RCC 7860 (cell line): ENCODE data around the gene DNM2.
"Not testable (repeated sequence)": the region's sequence is repeated elsewhere in the genome, so short reads cannot be mapped to it uniquely, and the experiment has no call there.

Source experiments
- DNase-seq: peaks from one replicate; pipeline ENCODE4 v3.0.0-alpha.2; 2015; ENCODE audit warnings: low spot score
- FAIRE-seq: peaks from 2 replicates; lab custom pipeline; 2012; peaks lifted over from hg19 to GRCh38; lab: Jason Lieb, UNC

Gene DNM2

GRCh38 chr19:10717356-10718204 is at the start of gene DNM2:
TSS of gene DNM2 (plus strand) at chr19:10718079. CDS start at chr19:10718243, 164 bp downstream.
- FAIRE-seq = peak; percentile 98
- peak; percentile 100 for DNase-seq

DNA sequence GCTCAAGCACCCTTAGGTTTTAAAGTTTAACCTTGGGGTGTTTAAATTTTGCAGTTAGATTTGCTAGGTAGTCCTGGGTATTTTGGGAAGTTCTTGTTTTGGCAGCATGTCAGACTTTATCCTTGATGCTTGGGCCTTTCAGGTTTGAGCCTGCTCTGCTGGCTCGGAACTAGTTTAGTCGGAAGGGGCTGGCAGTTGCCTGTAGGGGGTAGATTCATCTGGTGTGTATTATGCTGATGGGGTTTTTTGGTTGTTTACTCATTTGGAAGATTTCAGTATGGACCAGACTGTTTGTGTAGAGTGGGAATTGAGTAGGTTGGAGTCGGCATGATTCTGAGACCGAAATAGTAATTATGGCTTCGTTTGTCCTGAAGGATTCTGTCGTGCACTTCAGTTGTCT is 48.6 kb upstream of the DNM2 start:
- FAIRE-seq = no peak

GRCh38 chr19:10670182-10670581 is 47.7 kb upstream of the DNM2 start:
- no peak for FAIRE-seq
- no peak for DNase-seq

More for the DNA sequence above, 48.6 kb upstream of the DNM2 start:
- DNase-seq = no peak

DNA sequence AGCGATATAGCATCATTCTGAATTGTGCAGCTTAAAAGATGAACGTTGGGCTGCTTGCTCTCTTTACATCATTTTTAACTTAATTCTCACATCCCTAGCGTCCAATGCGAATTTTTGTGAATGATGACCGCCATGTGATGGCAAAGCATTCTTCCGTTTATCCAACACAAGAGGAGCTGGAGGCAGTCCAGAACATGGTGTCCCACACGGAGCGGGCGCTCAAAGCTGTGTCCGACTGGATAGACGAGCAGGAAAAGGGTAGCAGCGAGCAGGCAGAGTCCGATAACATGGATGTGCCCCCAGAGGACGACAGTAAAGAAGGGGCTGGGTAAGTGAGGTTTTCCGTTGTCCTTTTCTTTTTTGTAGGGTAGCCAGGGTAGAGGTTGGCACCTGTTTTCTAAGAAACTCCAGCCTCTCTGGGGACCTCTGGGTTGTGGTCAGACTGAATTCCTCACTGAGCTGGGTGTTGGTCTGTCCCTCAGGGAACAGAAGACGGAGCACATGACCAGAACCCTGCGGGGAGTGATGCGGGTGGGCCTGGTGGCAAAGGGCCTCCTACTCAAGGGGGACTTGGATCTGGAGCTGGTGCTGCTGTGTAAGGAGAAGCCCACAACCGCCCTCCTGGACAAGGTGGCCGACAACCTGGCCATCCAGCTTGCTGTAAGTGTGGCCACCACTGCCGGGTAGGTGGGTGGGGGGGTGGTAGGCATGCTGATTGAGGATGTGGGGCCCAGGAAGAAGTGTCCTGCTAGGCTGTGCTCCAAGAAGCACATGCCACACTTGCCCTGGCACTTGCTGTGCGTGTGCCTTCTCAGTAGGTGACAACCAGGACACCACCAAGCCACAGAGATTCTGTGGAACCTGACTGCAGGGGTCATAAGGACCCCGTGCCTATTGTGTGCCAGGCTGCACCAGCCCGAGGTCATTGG is 46.7 kb upstream of the DNM2 start:
- FAIRE-seq (no peak), DNase-seq (no peak)

DNA sequence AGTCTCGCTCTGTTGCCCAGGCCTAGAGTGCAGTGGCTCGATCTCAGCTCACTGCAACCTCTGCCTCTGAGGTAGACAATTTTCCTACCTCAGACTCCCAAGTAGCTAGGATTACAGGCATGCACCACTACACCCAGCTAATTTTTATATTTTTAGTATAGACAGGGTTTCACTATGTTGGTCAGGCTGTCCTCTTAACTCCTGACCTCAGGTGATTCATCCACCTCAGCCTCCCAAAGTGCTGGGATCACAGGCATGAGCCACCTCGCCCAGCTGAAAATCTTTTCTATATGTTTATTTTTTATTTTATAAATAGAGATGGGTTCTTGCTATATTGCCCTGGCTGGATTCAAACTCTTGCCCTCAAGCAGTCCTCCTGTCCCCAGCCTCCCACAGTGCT is 46.0 kb upstream of the DNM2 start:
- DNase-seq (peak; percentile 21), FAIRE-seq (peak; percentile 83)

DNA sequence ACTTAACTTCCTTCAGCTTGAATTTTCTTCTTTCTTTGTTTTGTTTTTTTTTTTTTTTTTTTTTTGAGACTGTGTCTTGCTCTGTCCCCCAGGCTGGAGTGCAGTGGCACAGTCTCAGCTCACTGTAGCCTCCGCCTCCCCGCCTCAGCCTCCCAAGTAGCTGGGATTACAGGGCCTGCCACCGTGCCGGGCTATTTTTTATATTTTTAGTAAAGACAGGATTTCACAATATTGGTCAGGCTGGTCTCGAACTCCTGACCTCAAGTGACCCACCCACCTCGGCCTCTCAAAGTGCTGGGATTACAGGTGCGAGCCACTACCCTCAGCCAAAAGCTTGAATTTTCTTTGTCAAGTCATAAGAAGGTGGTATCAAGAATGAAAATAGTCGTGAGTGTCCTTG is 42.7 kb upstream of the DNM2 start:
- not testable (repeated sequence) for FAIRE-seq, DNase-seq

- FAIRE-seq = no peak
- no peak for DNase-seq
Measured at GRCh38 chr19:10677751-10678150, 40.1 kb upstream of the DNM2 start.

GRCh38 chr19:10678813-10679212 is 39.1 kb upstream of the DNM2 start:
- FAIRE-seq (no peak), DNase-seq (no peak)

DNA sequence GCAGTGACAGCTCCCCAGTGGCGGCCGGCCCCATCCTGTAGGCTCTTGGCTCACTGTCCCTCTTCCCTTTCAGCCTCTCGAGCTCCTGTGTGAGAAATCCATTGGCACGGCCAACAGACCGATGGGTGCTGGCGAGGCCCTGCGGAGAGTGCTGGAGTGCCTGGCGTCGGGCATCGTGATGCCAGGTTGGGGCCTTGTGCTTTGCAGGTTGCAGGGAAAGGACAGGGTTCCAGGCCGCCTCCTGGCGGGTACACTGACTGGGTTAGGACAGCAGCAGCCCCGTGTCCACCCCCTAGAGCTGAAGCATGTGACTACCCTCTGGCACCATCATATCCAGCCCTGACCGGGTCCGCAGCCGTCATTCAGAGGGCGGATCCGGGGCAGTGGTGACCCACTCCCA is 38.1 kb upstream of the DNM2 start:
- DNase-seq (no peak), FAIRE-seq (no peak)

DNA sequence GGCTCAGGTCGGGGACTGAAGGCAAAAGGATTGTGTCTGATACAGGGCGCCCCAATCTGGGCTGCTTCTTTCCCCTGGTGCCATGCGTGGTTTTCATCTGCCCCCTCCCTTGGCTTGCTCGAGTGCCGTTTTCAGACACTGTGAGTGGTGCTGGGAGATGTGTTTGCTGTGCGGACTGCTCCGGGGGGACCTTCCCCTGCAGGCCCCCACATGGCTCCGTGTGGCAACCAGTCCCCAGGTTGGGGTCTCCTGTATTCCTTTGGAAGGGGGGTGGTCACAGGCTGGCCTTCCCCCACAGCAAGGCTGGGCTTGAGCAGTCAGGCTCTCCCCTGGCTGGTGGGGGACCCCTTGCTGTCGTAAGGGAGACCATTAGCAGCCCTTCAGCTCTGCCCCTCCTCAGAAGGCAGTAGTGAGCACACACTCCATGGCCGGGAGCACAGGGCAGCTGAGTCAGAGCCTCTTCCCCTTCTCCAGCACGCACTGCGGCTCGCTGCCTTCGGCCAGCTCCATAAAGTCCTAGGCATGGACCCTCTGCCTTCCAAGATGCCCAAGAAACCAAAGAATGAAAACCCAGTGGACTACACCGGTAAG is 37.2 kb upstream of the DNM2 start:
- FAIRE-seq (no peak), DNase-seq (no peak)

- FAIRE-seq (no peak), DNase-seq (no peak)
Measured at GRCh38 chr19:10681658-10682057, 36.2 kb upstream of the DNM2 start.

DNA sequence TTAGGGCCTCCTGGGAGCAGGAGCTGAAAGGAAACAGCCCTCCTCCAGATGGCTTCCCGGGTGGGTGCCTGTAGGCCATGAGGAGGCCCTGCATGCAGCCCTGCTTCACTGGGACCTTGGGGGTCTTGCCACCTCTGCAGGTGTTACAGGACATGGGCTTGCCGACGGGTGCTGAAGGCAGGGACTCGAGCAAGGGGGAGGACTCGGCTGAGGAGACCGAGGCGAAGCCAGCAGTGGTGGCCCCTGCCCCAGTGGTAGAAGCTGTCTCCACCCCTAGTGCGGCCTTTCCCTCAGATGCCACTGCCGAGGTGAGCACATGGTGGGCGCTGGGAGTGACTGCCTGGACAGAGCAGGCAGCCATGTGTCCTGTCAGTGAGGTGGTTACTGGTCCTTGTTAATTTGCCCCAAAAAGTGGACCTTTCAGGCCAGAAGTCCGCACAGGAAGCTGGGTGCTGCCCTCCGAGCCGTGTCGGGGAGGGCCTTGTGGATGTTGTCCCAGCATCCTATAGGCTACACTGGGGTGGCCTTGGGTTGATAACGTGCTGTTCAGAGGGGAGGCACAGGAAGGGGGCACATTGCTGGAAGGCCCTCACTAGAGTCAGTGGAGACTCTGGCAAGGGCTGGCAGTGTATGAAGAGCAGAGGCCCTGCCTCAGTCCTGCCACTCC is 35.3 kb upstream of the DNM2 start:
- DNase-seq (no peak), FAIRE-seq (no peak)

DNA sequence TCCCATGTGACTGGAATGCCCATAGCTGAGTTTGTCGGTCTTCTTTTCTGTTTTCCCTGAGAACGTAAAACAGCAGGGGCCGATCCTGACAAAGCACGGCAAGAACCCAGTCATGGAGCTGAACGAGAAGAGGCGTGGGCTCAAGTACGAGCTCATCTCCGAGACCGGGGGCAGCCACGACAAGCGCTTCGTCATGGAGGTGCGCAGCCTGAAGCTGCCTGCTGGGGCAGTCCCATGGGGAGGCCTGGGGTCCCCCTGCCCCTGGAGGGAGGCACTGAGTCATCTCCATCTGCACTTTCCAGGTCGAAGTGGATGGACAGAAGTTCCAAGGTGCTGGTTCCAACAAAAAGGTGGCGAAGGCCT is 34.8 kb upstream of the DNM2 start:
- FAIRE-seq (no peak), DNase-seq (no peak)

DNA sequence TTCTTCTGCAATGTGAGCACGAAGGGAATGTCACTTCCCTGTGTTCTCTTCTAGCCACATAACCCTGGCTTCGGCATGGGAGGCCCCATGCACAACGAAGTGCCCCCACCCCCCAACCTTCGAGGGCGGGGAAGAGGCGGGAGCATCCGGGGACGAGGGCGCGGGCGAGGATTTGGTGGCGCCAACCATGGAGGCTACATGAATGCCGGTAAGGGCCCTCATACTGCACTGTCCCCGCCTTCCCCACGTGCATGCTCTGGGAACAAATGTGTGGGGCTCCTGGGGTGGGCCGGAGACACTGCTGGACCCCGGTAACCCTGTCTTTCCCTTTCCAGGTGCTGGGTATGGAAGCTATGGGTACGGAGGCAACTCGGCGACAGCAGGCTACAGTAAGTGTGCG is 34.3 kb upstream of the DNM2 start:
- FAIRE-seq = no peak

GRCh38 chr19:10685210-10685609 is 32.7 kb upstream of the DNM2 start:
- FAIRE-seq (no peak), DNase-seq (no peak)

More for the DNA sequence above, 34.3 kb upstream of the DNM2 start:
- no peak for DNase-seq

GRCh38 chr19:10686193-10686592 is 31.7 kb upstream of the DNM2 start:
- FAIRE-seq (no peak), DNase-seq (no peak)

GRCh38 chr19:10686661-10687517 is 31.0 kb upstream of the DNM2 start:
- FAIRE-seq (no peak), DNase-seq (no peak)

- DNase-seq = no peak
- no peak for FAIRE-seq
Measured at GRCh38 chr19:10687518-10688288, 30.2 kb upstream of the DNM2 start.
